GM21423 (cell line): ENCODE data around the gene FIGNL1.
A peak's percentile ranks its signal among the peaks of the same experiment; 100 is the strongest.

Experiments used
- ATAC-seq: cut with Tn5 transposase; IDR thresholded peaks from one replicate; pipeline ENCODE4 v1.9.1; 2021; ENCODE audit warnings: mild to moderate bottlenecking, moderate library complexity; ENCODE audit not compliant: unreplicated experiment

FIGNL1 gene

DNA sequence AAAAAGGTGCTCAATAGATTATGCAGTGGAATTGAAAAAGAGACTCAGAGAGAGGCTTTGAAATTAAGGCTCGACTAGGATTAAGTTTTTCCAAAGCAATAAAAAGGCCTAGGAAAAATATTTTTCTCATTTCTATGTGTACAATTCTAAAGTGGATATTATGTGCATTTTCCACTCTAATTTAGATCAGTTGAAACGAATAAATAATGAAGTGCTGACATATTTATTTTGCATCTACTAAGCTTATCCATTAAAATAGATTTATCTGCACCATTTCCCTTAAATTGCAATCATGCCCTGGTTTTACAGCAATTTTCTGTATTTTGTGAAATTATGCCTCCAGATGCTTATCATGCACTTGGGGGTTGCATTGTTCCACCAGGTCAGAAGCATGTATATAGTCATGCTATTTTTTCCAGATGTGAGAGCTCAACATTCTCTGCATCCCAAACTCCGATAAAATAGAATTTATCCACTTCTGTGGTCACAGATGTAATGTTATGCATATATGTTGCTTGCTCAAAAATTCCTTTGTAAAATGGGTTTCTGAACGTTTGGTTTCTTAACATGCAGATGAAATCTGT is 18.3 kb downstream of the FIGNL1 start:
- ATAC-seq, result no peak

DNA sequence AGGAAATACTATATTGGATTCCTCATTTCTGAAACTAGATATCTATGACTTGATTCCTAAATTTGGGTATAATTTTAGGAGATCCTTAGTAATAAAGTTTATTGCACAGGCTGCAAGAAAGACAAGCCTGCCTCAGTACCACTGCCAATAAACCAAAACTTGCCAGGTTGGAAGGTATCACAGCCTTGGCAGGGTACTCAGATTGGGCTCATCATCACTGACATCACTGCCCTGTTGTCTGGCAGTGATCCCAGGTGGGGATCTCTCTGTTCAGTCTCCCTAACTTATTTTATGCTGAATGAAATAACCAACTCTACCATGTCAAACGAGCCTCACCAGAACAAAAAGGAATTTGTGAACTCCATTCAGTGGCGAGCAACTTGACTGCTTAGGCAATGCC is 18.8 kb downstream of the FIGNL1 start:
- no peak for ATAC-seq

GRCh38 chr7:50428911-50429310 is 21.2 kb downstream of the FIGNL1 start:
- ATAC-seq, result no peak

DNA sequence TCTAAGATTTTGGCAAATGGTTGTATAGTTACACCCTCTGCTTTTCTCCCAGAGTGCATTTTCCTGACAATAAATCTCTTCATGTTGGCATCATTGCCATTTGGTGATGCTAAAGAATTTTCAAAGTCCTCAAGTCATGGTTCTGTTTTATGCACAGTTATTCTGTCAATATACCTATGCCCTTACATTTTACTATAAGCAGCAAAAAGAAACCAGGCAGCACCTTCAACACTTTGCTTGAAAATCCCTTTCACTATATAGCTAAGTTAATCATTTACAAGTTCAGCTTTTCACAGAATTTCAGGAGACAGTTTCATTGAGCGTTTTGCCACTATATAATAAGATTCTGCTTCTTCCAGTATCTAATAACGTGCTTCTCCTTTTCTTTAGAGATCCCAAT is 22.6 kb downstream of the FIGNL1 start:
- no peak for ATAC-seq

GRCh38 chr7:50426280-50427045 is 23.7 kb downstream of the FIGNL1 start:
- no peak for ATAC-seq

- no peak for ATAC-seq
These were observed 24.8 kb downstream of the FIGNL1 start for GRCh38 chr7:50425318-50425717.

GRCh38 chr7:50423860-50424259 is 26.3 kb downstream of the FIGNL1 start:
- ATAC-seq, result no peak

DNA sequence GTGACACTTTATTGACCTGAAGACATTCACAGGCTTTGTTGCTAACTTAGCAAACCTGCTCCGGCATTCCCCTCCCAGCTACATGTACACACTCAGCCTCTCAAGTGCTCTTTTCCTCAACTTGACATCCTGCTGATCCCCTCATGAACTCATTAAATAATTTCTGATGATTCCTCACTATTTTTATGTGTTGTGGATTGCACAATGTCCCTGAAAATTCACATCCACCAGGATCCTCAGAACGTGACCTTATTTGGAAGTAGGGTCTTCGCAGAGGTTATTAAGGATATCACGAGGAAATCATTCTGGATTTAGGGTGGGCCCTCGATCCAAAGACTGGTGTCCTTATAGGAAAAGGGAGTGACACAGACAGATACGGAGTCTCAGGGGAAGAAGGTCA is 27.3 kb downstream of the FIGNL1 start:
- ATAC-seq, result no peak

GRCh38 chr7:50421043-50421442 is 29.1 kb downstream of the FIGNL1 start:
- ATAC-seq, result no peak

- no peak for ATAC-seq
These were observed 31.4 kb downstream of the FIGNL1 start for GRCh38 chr7:50418526-50419290.

GRCh38 chr7:50418086-50418515 is 32.0 kb downstream of the FIGNL1 start:
- ATAC-seq, result peak; percentile 84

- peak; percentile 79 for ATAC-seq
These were observed 33.5 kb downstream of the FIGNL1 start for GRCh38 chr7:50416527-50417182.

GRCh38 chr7:50415844-50416364 is 34.2 kb downstream of the FIGNL1 start:
- no peak for ATAC-seq

GRCh38 chr7:50413561-50413960 is 36.6 kb downstream of the FIGNL1 start:
- ATAC-seq, result no peak

DNA sequence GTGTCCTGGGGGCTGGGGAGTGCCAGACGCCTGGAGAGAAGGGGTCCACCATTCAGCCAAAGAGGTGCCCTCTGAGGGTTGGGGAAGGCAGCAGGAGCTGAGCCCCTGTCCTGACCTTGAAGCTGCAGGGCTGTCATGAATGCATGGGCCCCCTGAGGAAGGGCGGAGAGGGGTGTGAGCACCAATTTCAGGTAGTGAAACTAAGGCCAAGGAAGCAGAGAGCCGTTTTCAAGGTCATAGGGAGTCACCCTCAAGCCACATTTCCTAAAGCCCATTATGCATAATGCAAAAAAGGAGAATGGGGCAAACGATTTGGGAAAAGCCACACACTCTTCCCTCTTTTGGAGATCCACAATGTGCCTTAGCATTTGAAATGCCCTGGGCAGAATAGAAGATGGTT is 37.2 kb downstream of the FIGNL1 start:
- no peak for ATAC-seq

- no peak for ATAC-seq
These were observed 38.8 kb downstream of the FIGNL1 start for GRCh38 chr7:50411332-50411731.

DNA sequence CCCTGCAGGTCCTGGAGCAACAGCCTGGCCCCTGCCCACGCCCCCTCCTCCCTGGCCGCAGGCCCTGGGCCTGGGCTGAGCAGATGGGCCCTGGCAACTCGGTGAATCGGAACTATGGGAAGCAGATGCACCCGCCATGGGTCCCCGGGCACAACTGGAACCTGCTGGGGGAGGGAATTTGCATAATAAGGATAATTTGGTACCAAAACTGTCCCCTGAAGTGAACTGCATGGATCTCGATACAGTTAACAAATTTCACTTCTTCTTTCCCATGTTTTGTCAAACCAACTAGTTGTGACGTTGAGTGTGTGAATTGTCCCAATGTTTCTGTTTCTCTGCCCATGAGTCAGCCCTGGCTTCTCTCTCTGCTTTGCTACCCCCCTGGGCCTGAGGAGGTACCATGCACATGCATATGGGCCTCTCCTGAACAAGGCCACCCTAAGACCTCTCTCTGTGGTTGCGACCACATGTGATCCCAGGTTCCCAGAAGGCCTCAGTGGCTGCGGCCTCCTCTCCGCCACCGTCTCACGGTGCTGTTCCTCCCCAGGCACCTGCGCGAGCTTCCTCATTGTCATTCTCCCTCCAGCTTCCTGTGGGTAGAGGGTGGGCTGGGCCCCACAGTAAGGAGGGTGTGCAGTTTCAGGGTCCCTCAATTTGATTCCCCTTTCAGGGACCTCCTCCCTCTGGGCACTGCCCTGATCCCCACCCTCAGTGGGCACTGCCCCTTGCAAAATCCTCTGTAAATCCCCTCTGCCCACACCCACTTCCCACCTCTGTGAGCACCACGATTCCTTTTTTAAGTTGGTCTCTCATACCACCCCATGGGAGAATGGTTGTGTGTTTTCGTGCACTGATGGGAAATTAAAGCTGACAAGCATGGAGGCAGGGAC is 40.0 kb downstream of the FIGNL1 start:
- peak; percentile 59 for ATAC-seq

DNA sequence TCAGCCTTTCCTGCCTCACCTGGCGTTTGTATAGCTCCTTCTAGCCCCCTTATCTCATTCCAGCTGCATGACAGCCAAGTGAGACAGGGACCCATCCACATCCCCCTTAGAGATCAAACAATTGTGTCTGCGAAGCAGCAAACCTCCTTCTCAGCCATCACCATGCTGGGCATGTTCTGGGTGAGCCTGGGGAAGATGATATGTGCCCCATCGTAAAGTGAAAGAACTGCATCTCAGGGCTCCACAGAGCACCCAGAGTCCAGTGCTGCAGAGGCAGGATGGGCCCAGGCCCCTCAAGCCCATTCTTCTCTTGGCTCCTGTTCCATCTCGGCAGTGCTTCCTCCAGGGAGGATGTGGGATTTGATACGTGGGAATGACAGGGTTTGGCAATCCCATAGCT is 43.2 kb downstream of the FIGNL1 start:
- ATAC-seq, result no peak

DNA sequence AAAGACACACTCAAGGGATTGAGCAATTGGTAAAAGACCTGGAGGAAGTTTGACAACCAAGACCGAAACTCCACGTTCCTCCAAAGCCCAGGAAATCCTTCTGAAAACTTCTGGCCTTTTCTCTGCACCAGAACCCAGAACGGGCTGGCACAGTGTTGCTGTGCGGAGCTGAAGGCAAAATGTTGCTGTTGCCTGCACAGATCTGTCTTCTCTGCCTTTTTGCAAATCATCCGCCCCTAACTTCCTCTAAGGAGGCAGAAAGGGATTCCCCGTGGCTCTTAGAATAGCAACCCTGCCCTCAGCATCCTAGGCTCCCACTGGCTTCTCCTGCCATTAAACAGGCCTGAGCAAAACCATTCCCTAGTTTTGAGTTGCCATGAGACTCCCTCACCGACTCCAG is 44.9 kb downstream of the FIGNL1 start:
- no peak for ATAC-seq

- ATAC-seq, result no peak
These were observed 45.8 kb downstream of the FIGNL1 start for GRCh38 chr7:50404392-50404791.
